ENCODE measurements around the gene NEK5. TPM values are rescaled to one million over a fixed set of nuclear protein-coding genes. Genes with fewer than 3 reads are reported as not detected.

The NEK5 gene
- polyA plus RNA-seq, 1 donor (not counting 4 experiments of a cell fraction or from before 2014, with no cell fraction given): 0.21 TPM

DNA sequence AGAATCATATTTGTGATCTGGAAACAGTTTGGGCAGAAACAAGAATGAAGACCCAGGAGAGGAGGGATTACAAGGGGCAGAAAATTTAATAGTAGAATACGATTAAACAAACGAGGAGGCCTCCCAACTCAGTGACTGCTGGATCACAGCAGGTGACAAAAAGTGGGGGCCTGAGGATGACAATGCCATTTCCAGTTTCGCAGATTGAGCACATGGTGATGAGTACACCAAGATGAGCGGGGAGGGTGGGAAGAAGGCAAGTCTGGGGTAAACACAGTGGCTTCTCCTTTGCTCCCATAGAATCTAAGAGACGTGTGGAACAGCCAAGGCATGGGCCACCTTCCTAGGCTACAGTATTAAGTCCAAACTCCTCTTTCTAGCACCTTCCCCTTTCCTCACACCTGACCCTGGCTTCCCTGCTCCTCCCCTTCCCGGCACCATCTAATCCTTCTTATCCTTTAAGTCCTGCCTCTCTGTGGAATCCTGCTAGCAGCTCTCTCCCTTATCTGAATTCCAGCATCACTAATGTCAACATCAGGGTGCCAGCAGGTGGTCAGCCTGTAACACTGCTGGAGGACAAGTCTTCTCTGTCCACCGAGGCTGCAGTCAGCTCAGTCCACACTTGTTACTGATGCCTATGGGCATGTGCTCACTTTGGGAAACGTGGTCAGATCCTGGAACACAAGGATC is 131.1 kb downstream of the NEK5 start:
- no peak overlapping the region for H3K4me2 ChIP-seq (ENCODE audit: control insufficient read depth, extremely low read depth, insufficient read depth, low read depth, low read length)
- no peaks in the 10 kb centered on the region for H3K79me2 ChIP-seq (ENCODE audit: control insufficient read depth, insufficient read depth, low read length)
- no peaks in the 10 kb centered on the region for H3K9me1 ChIP-seq (ENCODE audit: control insufficient read depth, extremely low read depth, insufficient read depth, low read length)
- H3K27me3 ChIP-seq (ENCODE audit: control insufficient read depth, extremely low read depth, insufficient read depth, low read length): peaks cover 12% of the 10 kb centered on the region
- H3K9me3 ChIP-seq (ENCODE audit: control insufficient read depth, low read depth, low read length): no peaks in the 10 kb centered on the region
- no peaks in the 10 kb centered on the region for H3K36me3 ChIP-seq (ENCODE audit: control insufficient read depth in 2 of 2, extremely low read depth in 1 of 2, insufficient read depth in 2 of 2, low read length in 2 of 2)
- DNase-seq (ENCODE audit: low read depth, low spot score): no peak
- dilution Hi-C loops (cut with MboI; ENCODE audit: extremely low pct_ligation_motif_present, low sequenced_read_pairs): no loop called here
- H3K4me3 ChIP-seq (ENCODE audit: control insufficient read depth in 2 of 3, extremely low read depth in 1 of 3, insufficient read depth in 2 of 3, low read depth in 1 of 3, low read length in 3 of 3): no peak overlapping the region
- H3K27ac ChIP-seq (ENCODE audit: control insufficient read depth, insufficient read depth, low read length): no peak overlapping the region
- H4K20me1 ChIP-seq (ENCODE audit: control insufficient read depth, extremely low read depth, insufficient read depth, low read length): no peaks in the 10 kb centered on the region
- TF ChIP-seq, protein P1, sequence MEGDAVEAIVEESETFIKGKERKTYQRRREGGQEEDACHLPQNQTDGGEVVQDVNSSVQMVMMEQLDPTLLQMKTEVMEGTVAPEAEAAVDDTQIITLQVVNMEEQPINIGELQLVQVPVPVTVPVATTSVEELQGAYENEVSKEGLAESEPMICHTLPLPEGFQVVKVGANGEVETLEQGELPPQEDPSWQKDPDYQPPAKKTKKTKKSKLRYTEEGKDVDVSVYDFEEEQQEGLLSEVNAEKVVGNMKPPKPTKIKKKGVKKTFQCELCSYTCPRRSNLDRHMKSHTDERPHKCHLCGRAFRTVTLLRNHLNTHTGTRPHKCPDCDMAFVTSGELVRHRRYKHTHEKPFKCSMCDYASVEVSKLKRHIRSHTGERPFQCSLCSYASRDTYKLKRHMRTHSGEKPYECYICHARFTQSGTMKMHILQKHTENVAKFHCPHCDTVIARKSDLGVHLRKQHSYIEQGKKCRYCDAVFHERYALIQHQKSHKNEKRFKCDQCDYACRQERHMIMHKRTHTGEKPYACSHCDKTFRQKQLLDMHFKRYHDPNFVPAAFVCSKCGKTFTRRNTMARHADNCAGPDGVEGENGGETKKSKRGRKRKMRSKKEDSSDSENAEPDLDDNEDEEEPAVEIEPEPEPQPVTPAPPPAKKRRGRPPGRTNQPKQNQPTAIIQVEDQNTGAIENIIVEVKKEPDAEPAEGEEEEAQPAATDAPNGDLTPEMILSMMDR (optimal IDR thresholded peaks at IDR 0.05 in 1 of 3, IDR thresholded peaks at IDR 0.05 in 1 of 3, conservative IDR thresholded peaks at IDR 0.05 in 1 of 3; ENCODE audit: extremely low read depth in 1 of 3, insufficient read depth in 2 of 3, low read length in 3 of 3): no peak
- TF ChIP-seq EZH2 (IDR thresholded peaks at IDR 0.05; ENCODE audit: low read length): no peak
- no peak for FAIRE-seq
- H2AFZ ChIP-seq (ENCODE audit: control insufficient read depth, low read length): no peak overlapping the region
- H3K9ac ChIP-seq (ENCODE audit: control insufficient read depth, extremely low read depth, insufficient read depth, low read length): no peak overlapping the region
- H3K4me1 ChIP-seq (ENCODE audit: control insufficient read depth, extremely low read depth, insufficient read depth, low read length): peaks cover 12% of the 10 kb centered on the region

DNA sequence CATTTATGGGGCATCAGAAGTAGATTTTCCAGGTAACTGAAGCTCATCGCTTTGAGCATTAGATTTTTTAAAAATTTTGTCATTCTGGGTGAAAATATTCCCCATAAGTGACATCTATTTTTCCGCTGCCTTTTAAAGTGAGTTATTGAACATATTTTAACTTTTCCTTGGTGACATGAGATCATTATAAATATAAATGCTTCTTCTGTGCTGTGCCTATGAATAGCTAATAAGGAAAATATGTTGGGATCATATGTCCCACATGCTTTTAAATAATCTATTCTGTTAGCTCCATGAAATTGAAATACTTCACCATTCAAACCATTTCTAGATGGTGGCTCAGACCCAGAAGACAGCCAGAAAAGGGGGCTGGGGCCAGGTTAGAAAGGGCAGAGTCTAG is 131.7 kb downstream of the NEK5 start:
- H3K27me3 ChIP-seq (ENCODE audit: control insufficient read depth, extremely low read depth, insufficient read depth, low read length): peaks cover 12% of the 10 kb centered on the region

More for the DNA sequence above, 131.7 kb downstream of the NEK5 start:
- TF ChIP-seq EZH2 (IDR thresholded peaks at IDR 0.05; ENCODE audit: low read length): no peak
- TF ChIP-seq, protein P1 (optimal IDR thresholded peaks at IDR 0.05 in 1 of 3, IDR thresholded peaks at IDR 0.05 in 1 of 3, conservative IDR thresholded peaks at IDR 0.05 in 1 of 3; ENCODE audit: extremely low read depth in 1 of 3, insufficient read depth in 2 of 3, low read length in 3 of 3): no peak
- Histone ChIP-seq H2AFZ (ENCODE audit: control insufficient read depth, low read length) (no peak overlapping the region), H3K9ac (ENCODE audit: control insufficient read depth, extremely low read depth, insufficient read depth, low read length) (no peak overlapping the region), H3K27ac (ENCODE audit: control insufficient read depth, insufficient read depth, low read length) (no peak overlapping the region), H3K4me1 (ENCODE audit: control insufficient read depth, extremely low read depth, insufficient read depth, low read length) (peaks cover 12% of the 10 kb centered on the region), H3K9me3 (ENCODE audit: control insufficient read depth, low read depth, low read length) (no peaks in the 10 kb centered on the region), H3K36me3 (ENCODE audit: control insufficient read depth in 2 of 2, extremely low read depth in 1 of 2, insufficient read depth in 2 of 2, low read length in 2 of 2) (no peaks in the 10 kb centered on the region), H3K79me2 (ENCODE audit: control insufficient read depth, insufficient read depth, low read length) (no peaks in the 10 kb centered on the region), H4K20me1 (ENCODE audit: control insufficient read depth, extremely low read depth, insufficient read depth, low read length) (no peaks in the 10 kb centered on the region), H3K4me2 (ENCODE audit: control insufficient read depth, extremely low read depth, insufficient read depth, low read depth, low read length) (no peak overlapping the region), H3K4me3 (ENCODE audit: control insufficient read depth in 2 of 3, extremely low read depth in 1 of 3, insufficient read depth in 2 of 3, low read depth in 1 of 3, low read length in 3 of 3) (no peak overlapping the region), H3K9me1 (ENCODE audit: control insufficient read depth, extremely low read depth, insufficient read depth, low read length) (no peaks in the 10 kb centered on the region)
- no peak for FAIRE-seq
- no peak for DNase-seq (ENCODE audit: low read depth, low spot score)
- dilution Hi-C loops (cut with MboI; ENCODE audit: extremely low pct_ligation_motif_present, low sequenced_read_pairs): no loop called here
